Thyroid gland (tissue), 4 donors: ENCODE measurements around the gene TTLL7.

Experiments
- CTCF ChIP-seq, 6 experiments: fragments of 200-600 bp in 3 of 6; fragments of 450-650 bp in 3 of 6; sonication (generic) in 3 of 6; IDR thresholded peaks; one replicate each; pipeline ENCODE4 v1.5.1; 2016 to 2019; ENCODE audit warnings: antibody characterized with exemption in 6 of 6, mild to moderate bottlenecking in 2 of 6, inconsistent platforms in 1 of 6, moderate library complexity in 1 of 6
- POLR2A ChIP-seq, 2 donors: fragments of 450-650 bp; IDR thresholded peaks; one replicate each; pipeline ENCODE4 v1.6.1; 2017; ENCODE audit warnings: antibody characterized with exemption in 2 of 2, mild to moderate bottlenecking in 2 of 2, moderate library complexity in 1 of 2

GRCh38 chr1:83846138-83846537 lies 152.8 kb downstream of the TTLL7 start:
- TF ChIP-seq CTCF (IDR thresholded peaks at IDR 0.05) (no peak), POLR2A (IDR thresholded peaks at IDR 0.05) (no peak)
